NCI-H2107 (cell line): ENCODE measurements around the gene TMBIM6.
"Not testable (repeated sequence)": the region's sequence is repeated elsewhere in the genome, so short reads cannot be mapped to it uniquely, and the experiment has no call there.

Experiments used
- DNase-seq: peaks from one replicate; lab custom pipeline; 2025; lab: John Stamatoyannopoulos, UW

TMBIM6 gene

GRCh38 chr12:49728446-49728845, 12.9 kb upstream of the TMBIM6 start:
- DNase-seq = no peak

DNA sequence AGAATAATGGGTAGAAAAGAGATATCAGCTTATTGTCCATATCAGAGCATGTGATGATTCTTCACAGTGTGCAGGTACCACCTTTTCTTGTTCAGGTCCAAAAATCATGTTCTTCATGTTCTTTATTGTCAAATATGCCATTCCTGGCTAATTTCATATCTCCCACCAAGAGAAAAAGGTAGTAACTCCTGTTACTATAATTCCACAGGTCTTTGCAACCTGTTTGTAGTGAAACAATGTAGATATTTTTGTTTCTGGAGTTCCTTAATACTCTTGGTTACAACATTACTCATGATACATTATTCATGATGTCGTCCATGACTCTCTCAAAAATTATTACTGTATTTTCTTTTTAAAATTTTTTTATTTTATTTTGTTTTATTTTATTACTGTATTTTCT, 11.3 kb upstream of the TMBIM6 start:
- no peak for DNase-seq

GRCh38 chr12:49730568-49731101, 10.7 kb upstream of the TMBIM6 start:
- no peak for DNase-seq

DNA sequence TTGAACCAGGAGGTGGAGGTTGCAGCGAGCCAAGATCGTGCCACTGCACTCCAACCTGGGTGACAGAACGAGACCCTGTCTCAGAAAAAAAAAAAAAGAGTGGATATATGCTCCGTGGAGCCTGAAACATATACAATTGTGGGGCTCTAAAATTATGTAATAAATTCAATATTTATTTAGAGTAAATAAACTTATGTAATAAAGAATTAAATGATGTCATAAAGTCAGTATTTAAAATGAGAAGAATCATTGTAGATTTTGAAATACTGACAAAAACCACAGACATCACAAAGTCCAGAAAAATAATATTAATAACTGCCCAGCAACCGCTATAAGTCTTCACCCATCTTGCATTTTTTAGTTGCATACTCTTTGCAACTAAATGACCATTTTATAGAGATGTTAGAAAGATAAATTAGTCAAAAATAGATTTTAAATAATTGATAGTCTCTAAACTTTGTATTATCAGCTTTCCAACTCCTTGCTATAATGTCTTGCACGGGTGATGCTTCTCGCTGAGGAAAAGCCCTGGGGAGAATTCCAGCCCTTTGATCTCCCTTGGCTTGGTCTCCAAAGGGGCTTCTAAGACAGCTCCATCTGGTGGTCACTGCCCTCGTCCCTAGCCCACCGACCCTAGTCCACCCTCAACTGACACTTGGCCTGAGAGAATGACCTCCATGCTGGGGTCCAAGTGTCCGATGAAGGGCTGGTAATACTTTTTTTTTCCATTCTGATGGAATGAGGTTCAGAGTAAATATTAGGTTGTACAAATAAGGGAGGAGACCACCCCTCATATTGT, 7.9 kb upstream of the TMBIM6 start:
- DNase-seq = no peak

- DNase-seq = not testable (repeated sequence)
Observed at GRCh38 chr12:49734900-49735299, 6.5 kb upstream of the TMBIM6 start.

DNA sequence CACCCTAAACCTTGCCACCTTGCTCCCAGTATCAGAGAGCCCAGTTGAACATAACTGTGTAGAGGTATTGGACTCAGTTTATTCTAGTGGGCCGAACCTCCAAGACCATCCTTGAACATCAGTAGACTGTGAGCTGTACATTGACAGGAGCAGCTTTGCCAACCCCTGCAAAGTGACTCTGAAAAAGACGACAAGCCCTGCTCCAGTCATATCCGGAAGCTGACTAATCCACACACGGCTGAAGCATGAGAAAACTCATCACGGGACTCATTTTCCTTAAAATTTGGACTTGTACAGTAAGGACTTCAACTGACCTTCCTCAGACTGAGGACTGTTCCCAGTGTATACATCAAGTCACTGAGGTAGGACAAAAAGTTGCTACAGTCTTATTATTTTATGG, 2.6 kb upstream of the TMBIM6 start:
- not testable (repeated sequence) for DNase-seq

- not testable (repeated sequence) for DNase-seq
Observed at GRCh38 chr12:49740277-49740676, 1.1 kb upstream of the TMBIM6 start.

DNA sequence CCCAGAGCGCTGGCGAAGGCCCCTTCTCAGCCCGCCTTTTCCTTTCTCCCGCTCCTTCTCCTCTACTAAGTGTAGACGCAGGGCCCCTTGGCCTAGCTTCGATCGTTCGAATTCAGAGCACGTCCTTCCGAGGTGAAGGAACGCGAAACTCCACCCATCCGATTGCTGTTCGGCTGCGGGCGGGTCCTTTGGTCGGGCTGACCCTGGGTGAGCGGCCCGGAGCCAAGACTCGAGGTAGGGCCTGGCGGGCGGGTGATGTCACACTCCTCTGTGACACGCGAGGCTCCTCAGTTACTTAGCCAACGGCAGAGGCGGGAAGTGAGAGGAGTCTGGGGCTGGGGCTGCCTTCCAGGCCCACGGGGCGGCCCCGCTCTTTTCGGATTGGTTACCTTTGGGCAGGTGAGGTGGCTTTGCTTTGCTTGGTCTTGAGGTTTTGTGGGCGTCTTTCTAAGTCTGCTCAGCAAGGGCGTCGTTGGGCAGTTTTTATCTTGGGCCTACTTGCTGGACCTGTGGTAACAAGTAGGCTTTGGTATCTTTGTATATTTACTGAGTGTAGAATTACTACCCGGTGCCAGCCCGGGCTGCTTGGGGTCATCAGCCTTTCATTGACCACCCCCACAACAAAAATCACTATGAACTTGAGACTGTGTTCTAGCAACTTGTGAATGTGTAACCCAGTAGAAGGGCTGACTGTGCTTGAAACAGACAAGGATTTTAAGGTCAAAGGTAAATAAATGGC, 694 bp downstream of the TMBIM6 start:
- DNase-seq = peak; percentile 29

GRCh38 chr12:49744363-49744885, 3.1 kb downstream of the TMBIM6 start:
- no peak for DNase-seq

GRCh38 chr12:49748306-49748705, 6.9 kb downstream of the TMBIM6 start:
- DNase-seq = no peak

- no peak for DNase-seq
Observed at GRCh38 chr12:49748800-49749199, 7.4 kb downstream of the TMBIM6 start.

DNA sequence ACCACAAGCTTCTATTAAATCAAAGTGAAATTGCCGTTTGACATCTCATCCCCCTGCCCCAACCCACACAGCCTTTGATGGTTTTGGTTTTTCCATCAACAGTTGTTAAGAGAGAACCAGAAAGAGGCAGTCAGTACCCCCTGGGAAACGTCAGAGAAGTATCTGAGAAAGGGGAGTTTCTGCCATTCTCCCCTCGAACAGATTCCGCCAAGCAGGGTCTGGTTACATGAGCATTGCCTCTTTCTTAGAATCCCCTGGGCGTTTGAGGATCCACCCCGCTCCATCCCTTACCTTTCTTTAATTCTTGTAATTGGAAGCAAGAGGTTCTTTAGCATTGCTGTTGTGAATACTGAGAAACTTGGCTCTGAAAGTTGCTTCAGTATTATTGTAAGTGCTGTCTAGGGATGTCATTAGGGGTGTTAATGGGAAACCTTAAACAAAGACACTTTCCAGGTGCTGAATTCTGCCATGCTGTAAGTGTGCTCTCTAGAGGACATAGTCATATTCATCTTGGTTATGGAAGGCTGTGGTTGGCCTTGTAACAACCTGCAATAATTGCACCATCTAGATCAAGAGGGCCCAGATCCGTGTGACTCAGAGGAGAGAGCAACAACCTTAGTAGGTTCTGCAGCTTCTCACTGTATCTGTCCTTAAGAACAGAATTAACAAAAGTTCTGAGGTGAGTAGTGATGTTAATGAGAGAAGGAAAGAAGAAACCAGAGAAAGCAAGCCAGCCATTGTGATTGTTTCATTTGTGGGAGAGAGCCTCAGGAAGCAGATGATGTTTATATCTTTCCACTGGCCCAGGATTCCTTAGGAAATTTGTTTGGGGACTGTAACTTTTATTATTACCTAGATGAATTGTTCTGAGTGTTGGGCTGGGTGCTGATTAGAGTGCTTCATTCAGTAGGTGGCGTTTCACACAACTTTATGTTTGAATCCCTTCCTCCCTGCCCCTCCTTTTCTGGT, 9.0 kb downstream of the TMBIM6 start:
- DNase-seq = peak; percentile 76

- DNase-seq = no peak
Observed at GRCh38 chr12:49750996-49751393, 9.6 kb downstream of the TMBIM6 start.

DNA sequence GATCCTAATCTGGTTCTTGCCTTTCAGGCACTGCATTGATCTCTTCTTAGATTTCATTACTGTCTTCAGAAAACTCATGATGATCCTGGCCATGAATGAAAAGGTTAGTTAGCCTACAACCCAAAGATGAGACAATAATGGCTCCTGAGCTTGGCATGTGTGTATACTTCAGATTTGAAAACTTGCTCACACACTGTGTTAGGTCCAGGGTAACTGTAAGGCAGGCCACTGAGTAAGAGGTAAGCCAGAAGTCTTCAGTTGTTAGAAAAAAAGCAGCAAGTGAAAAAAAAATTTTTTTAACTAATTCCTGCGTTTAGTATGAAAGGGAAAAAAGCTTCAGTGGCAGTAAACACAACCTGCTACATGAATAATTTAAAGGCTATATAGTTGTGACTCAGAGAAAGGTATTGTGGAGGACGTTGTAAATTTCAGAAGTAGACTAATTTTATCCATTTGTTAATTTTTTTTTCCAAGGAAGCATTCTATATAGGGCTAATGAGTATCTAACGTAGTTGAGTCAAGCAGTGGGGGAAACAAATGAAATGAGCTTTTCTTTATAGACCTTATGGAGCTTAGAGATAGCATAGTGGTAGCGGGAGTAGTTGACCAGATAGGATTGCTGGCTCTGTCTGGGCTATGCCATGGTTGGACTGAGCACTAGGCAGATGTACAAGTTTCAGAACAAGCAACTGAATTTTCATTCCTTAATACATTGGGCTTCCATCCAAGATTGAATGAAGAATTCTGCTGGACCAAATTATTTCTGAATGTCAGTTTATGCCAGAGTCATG, 20.5 kb downstream of the TMBIM6 start:
- no peak for DNase-seq

- DNase-seq = no peak
Observed at GRCh38 chr12:49762468-49762847, 21.1 kb downstream of the TMBIM6 start.

- DNase-seq = no peak
Observed at GRCh38 chr12:49763006-49763591, 21.7 kb downstream of the TMBIM6 start.

DNA sequence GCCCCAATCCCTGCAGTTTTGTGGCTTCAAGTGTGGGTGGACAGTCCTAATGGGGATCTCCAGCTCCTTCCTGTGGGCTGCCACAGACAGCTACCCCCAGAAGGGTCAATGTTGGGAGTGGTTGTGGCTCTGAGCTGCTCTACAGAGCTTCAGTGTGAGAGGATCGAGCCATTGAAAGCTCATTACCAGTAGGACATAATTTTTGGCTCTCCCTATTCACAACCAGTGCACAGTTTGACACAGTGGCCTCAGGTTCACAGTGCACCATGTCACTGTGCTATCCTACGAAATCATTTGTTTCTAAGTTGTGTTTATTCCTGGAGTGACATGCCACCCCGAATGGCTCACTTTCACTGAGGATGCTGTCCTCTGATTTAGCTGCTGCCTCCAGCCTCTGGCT, 22.8 kb downstream of the TMBIM6 start:
- DNase-seq = no peak

DNA sequence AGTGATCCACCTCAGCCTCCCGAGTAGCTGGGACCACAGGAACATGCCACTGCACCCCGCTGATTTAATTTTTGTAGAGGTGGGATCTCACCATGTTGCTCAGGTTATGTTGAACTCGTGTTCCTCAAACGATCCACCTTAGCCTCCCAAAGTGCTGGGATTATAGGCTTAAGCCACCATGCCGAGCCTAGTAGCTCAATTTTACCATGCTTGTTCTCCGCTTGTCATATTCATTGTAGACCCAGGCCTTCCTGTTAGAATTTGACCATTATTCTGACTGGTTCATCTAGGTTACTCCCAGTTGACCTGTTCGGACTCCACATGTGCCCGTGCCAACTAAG, 24.7 kb downstream of the TMBIM6 start:
- DNase-seq = no peak

DNA sequence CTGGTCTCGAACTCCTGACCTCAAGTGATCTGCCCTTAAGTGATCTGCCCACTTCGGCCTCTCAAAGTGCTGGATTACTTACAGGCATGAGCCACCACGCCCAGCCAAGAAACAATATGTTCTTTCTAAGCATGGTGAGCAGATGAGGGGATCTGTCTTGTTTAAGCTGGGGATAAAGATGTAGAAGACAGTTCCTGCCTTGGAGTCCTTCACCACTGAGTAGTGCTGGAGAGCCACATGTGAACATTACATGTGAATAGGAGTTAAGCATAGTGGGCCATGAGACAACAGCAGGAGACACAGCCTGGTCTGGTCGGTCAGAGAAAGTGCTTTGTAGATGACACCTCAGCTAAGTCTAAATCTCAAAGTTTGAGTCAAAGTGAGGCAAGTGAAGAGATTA, 26.0 kb downstream of the TMBIM6 start:
- DNase-seq = no peak

- DNase-seq = not testable (repeated sequence)
Observed at GRCh38 chr12:49773102-49773501, 31.7 kb downstream of the TMBIM6 start.

- peak; percentile 53 for DNase-seq
Observed at GRCh38 chr12:49776413-49776812, 35.1 kb downstream of the TMBIM6 start.
